Neural cell (in vitro differentiated cells): ENCODE data around the gene IPO4. TPM values are rescaled to one million over a fixed set of nuclear protein-coding genes. Genes with fewer than 3 reads are reported as not detected.

Experiments
- H2AFZ ChIP-seq: fragments of 200-600, 300-800 bp; sonication (generic), shearing (Covaris generic); 2 replicates; pipeline ENCODE4 v1.6.0; 2014; ENCODE audit warnings: low read depth, mild to moderate bottlenecking, antibody characterized with exemption, low read length, moderate library complexity
- H3F3A ChIP-seq: fragments of 200-600 bp; shearing (Covaris generic); 2 replicates; pipeline ENCODE4 v1.6.1; 2016; ENCODE audit warnings: mild to moderate bottlenecking, moderate library complexity, mixed read lengths, antibody characterized with exemption, low read length; ENCODE audit not compliant: insufficient read depth, poor library complexity, severe bottlenecking
- H3K27ac ChIP-seq: fragments of 200-600, 300-800 bp; sonication (generic), shearing (Covaris generic); 2 replicates; pipeline ENCODE4 v1.5.1; 2014; ENCODE audit warnings: mild to moderate bottlenecking, low read length, moderate library complexity
- H3K27me3 ChIP-seq: fragments of 300-800, 200-600 bp; sonication (generic), shearing (Covaris generic); 2 replicates; pipeline ENCODE4 v1.6.0; 2014; ENCODE audit warnings: mild to moderate bottlenecking, low read depth, low read length, moderate library complexity; ENCODE audit not compliant: insufficient read depth
- H3K36me3 ChIP-seq: fragments of 300-800, 200-600 bp; sonication (generic), shearing (Covaris generic); 2 replicates; pipeline ENCODE4 v1.5.1; 2014; ENCODE audit warnings: mild to moderate bottlenecking, antibody characterized with exemption, low read length, moderate library complexity; ENCODE audit not compliant: insufficient read depth
- H3K4me2 ChIP-seq: fragments of 300-800, 200-600 bp; sonication (generic), shearing (Covaris generic); 2 replicates; pipeline ENCODE4 v1.6.0; 2014; ENCODE audit warnings: mild to moderate bottlenecking, low read length
- H3K4me3 ChIP-seq: fragments of 300-800, 200-600 bp; sonication (generic), shearing (Covaris generic); 2 replicates; pipeline ENCODE4 v1.5.1; 2014; ENCODE audit warnings: mild to moderate bottlenecking, low read length, moderate library complexity
- H3K79me2 ChIP-seq: fragments of 200-600 bp; shearing (Covaris generic); replicated peaks from 2 replicates; pipeline ENCODE4 v1.6.0; 2014; ENCODE audit warnings: mild to moderate bottlenecking, low read length, moderate library complexity; ENCODE audit not compliant: insufficient read depth
- H3K9ac ChIP-seq: fragments of 300-800, 200-600 bp; sonication (generic), shearing (Covaris generic); 2 replicates; pipeline ENCODE4 v1.6.1; 2016; ENCODE audit warnings: mild to moderate bottlenecking, low read length, mixed read lengths
- H3K9me2 ChIP-seq: fragments of 200-600 bp; shearing (Covaris generic); 2 replicates; pipeline ENCODE4 v1.6.1; 2016; ENCODE audit warnings: mild to moderate bottlenecking, low read length, mixed read lengths; ENCODE audit not compliant: insufficient read depth
- H3K9me3 ChIP-seq: fragments of 200-600, 300-800 bp; sonication (generic), shearing (Covaris generic); 2 replicates; pipeline ENCODE4 v1.6.1; 2016; ENCODE audit warnings: mild to moderate bottlenecking, mixed run types, low read length, moderate library complexity, mixed read lengths
- H4K20me1 ChIP-seq: fragments of 200-600 bp; shearing (Covaris generic); 2 replicates; pipeline ENCODE4 v1.6.1; 2016; ENCODE audit warnings: mild to moderate bottlenecking, mixed run types; ENCODE audit not compliant: insufficient read depth
- CTCF ChIP-seq: fragments of 450-650 bp; IDR thresholded peaks from 2 replicates; pipeline ENCODE4 v1.5.1; 2014; ENCODE audit warnings: antibody characterized with exemption, mild to moderate bottlenecking, moderate library complexity; ENCODE audit not compliant: poor library complexity, severe bottlenecking
- EP300 ChIP-seq: fragments of 450-650 bp; conservative IDR thresholded peaks from 2 replicates; pipeline ENCODE4 v1.6.1; 2014; ENCODE audit warnings: antibody characterized with exemption, mild to moderate bottlenecking, moderate library complexity; ENCODE audit not compliant: poor library complexity, severe bottlenecking
- EZH2 ChIP-seq: fragments of 200-600, 300-800 bp; shearing (Covaris generic), sonication (generic); IDR thresholded peaks from 2 replicates; pipeline ENCODE4 v1.6.1; 2014; ENCODE audit warnings: antibody characterized with exemption, low read length, borderline replicate concordance, mild to moderate bottlenecking; ENCODE audit not compliant: insufficient read depth, poor library complexity, severe bottlenecking
- MXI1 ChIP-seq: fragments of 450-650 bp; conservative IDR thresholded peaks from 2 replicates; pipeline ENCODE4 v1.6.1; 2014; ENCODE audit warnings: antibody characterized with exemption, mild to moderate bottlenecking; ENCODE audit not compliant: poor library complexity, severe bottlenecking
- POLR2AphosphoS5 ChIP-seq: IDR thresholded peaks from 2 replicates; pipeline ENCODE4 v1.6.1; 2012
- RAD21 ChIP-seq: fragments of 450-650 bp; conservative IDR thresholded peaks from 2 replicates; pipeline ENCODE4 v1.6.1; 2014; ENCODE audit warnings: antibody characterized with exemption, mild to moderate bottlenecking, moderate library complexity
- REST ChIP-seq: IDR thresholded peaks from 2 replicates; pipeline ENCODE4 v1.6.1; 2012; ENCODE audit warnings: borderline replicate concordance
- SMC3 ChIP-seq: fragments of 450-650 bp; conservative IDR thresholded peaks from 2 replicates; pipeline ENCODE4 v1.6.1; 2014; ENCODE audit warnings: antibody characterized with exemption, mild to moderate bottlenecking, moderate library complexity; ENCODE audit not compliant: poor library complexity
- TAF1 ChIP-seq: IDR thresholded peaks from 2 replicates; pipeline ENCODE4 v1.6.1; 2012; ENCODE audit warnings: low read depth
- polyA plus RNA-seq: library from polyadenylated mRNA; depleted of rRNA; stranded (reverse); fragments of >200 nt; gene quantifications from 2 replicates; pipeline ENCODE4 v1.2.3, GENCODE V29; 2014

The IPO4 gene
- polyA plus RNA-seq, 1 donor from 2014 or later, result 9.2 TPM

GRCh38 chr14:24236689-24237462 lies 48.3 kb upstream of the IPO4 start:
- H3K9me3 ChIP-seq, result no peaks in the 10 kb centered on the region
- peaks cover 16% of the 10 kb centered on the region for H3K36me3 ChIP-seq
- no peaks in the 10 kb centered on the region for H3K9me2 ChIP-seq
- H3F3A ChIP-seq, result no peaks in the 10 kb centered on the region
- no peak for TF ChIP-seq POLR2AphosphoS5
- no peak for TF ChIP-seq SMC3
- no peak for TF ChIP-seq CTCF
- no peak for TF ChIP-seq REST
- TF ChIP-seq MXI1, result no peak
- TF ChIP-seq EZH2, result no peak
- no peak for TF ChIP-seq RAD21
- TF ChIP-seq TAF1, result no peak
- no peak for TF ChIP-seq EP300
- no peak overlapping the region for H3K4me3 ChIP-seq
- no peak overlapping the region for H3K27ac ChIP-seq
- peaks cover 31% of the 10 kb centered on the region for H3K79me2 ChIP-seq
- no peak overlapping the region for H2AFZ ChIP-seq
- no peak overlapping the region for H3K9ac ChIP-seq
- H3K27me3 ChIP-seq, result no peaks in the 10 kb centered on the region
- H4K20me1 ChIP-seq, result peaks cover 5% of the 10 kb centered on the region
- H3K4me2 ChIP-seq, result no peak overlapping the region

- Histone ChIP-seq H4K20me1 (peaks cover 5% of the 10 kb centered on the region), H3K79me2 (peaks cover 29% of the 10 kb centered on the region), H2AFZ (no peak overlapping the region), H3K9me2 (no peaks in the 10 kb centered on the region), H3K27ac (no peak overlapping the region), H3K27me3 (no peaks in the 10 kb centered on the region), H3K9me3 (no peaks in the 10 kb centered on the region), H3K36me3 (peaks cover 16% of the 10 kb centered on the region), H3K4me2 (no peak overlapping the region), H3K4me3 (no peak overlapping the region), H3K9ac (no peak overlapping the region), H3F3A (no peaks in the 10 kb centered on the region)
- TF ChIP-seq CTCF, result no peak
- TF ChIP-seq EP300, result no peak
- TF ChIP-seq RAD21, result no peak
Observed at GRCh38 chr14:24235804-24236688, 47.4 kb upstream of the IPO4 start.
